GM06990 (cell line): ENCODE measurements around the gene SERPINB11.
"Not testable (repeated sequence)": the region's sequence is repeated elsewhere in the genome, so short reads cannot be mapped to it uniquely, and the experiment has no call there.

Experiments
- DNase-seq: peaks from one replicate; pipeline ENCODE4 v3.0.0-alpha.2; 2011; ENCODE audit not compliant: insufficient read length; ENCODE audit errors: extremely low read depth
- H3K27me3 ChIP-seq: replicated peaks from 2 replicates; pipeline ENCODE4 v1.6.0; 2011; ENCODE audit warnings: low read length; ENCODE audit not compliant: control insufficient read depth, insufficient read depth
- H3K36me3 ChIP-seq: 2 replicates; pipeline ENCODE4 v1.5.1; 2011; ENCODE audit warnings: low read length; ENCODE audit not compliant: control insufficient read depth, insufficient read depth
- H3K4me3 ChIP-seq: replicated peaks from 2 replicates; pipeline ENCODE4 v1.5.1; 2011; ENCODE audit warnings: low read depth, mild to moderate bottlenecking, control low read depth, low read length
- TF ChIP-seq, protein P1 (sequence below): IDR thresholded peaks from 2 replicates; pipeline ENCODE4 v1.5.1; 2011; ENCODE audit warnings: low read length, control low read depth, mild to moderate bottlenecking, inconsistent platforms; ENCODE audit not compliant: insufficient read depth, poor library complexity, severe bottlenecking

The SERPINB11 gene

DNA sequence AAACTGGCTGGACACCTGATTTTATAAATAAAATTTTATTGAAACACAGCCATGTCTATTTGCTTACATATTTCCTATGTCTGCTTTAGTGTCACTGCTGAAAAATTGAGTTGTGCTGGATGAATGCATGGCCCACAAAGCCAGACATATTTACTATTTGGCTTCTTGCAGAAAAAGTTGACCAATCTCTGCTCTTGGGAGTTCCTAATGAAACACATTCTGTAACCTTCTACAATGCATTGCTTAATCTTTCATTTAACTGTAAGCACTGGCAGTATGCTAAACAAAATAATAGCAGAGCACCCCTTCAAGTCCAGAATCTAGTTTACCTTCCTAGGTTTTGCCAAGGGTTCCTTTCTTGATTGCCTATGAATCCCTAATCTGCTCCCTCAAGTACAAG is 54.8 kb downstream of the SERPINB11 start:
- Histone ChIP-seq H3K27me3 (no peaks in the 10 kb centered on the region; the same call in 1 of the 2 replicates), H3K4me3 (no peak overlapping the region), H3K36me3 (no peaks in the 10 kb centered on the region)
- no peak for DNase-seq
- TF ChIP-seq, protein P1, sequence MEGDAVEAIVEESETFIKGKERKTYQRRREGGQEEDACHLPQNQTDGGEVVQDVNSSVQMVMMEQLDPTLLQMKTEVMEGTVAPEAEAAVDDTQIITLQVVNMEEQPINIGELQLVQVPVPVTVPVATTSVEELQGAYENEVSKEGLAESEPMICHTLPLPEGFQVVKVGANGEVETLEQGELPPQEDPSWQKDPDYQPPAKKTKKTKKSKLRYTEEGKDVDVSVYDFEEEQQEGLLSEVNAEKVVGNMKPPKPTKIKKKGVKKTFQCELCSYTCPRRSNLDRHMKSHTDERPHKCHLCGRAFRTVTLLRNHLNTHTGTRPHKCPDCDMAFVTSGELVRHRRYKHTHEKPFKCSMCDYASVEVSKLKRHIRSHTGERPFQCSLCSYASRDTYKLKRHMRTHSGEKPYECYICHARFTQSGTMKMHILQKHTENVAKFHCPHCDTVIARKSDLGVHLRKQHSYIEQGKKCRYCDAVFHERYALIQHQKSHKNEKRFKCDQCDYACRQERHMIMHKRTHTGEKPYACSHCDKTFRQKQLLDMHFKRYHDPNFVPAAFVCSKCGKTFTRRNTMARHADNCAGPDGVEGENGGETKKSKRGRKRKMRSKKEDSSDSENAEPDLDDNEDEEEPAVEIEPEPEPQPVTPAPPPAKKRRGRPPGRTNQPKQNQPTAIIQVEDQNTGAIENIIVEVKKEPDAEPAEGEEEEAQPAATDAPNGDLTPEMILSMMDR, result no peak

DNA sequence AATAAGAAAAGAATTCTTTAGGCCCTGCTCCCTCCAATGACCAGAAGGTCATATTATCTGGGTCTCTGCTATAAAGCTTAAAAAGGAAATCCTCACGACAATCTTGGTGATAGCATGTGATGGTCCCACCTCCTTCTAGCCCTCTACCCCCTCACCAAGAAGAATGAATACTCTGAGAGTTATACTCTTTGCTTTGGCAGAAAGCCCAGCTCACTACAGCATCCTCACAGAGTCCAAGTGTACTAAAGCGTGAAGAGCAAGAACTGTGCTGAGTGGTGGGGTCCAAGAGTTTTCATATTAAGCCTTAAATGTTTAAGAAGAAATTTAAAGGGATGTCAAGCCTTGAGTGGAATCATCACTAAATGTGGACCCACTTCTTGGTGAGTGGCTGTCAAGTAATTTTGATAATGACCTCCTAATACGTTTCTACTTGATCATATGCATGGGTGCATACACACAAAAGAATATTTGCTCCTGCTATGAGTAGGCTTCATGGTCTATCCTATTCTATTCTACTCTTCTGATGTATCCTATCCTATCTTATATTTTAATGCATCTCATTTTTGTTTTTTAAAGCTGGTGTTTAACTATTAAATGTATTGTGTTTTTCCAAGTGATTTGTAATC is 56.0 kb downstream of the SERPINB11 start:
- no peak overlapping the region for H3K4me3 ChIP-seq
- TF ChIP-seq, protein P1, result no peak
- H3K27me3 ChIP-seq, result no peaks in the 10 kb centered on the region; the same call in 1 of the 2 replicates
- H3K36me3 ChIP-seq, result no peaks in the 10 kb centered on the region
- DNase-seq, result no peak

DNA sequence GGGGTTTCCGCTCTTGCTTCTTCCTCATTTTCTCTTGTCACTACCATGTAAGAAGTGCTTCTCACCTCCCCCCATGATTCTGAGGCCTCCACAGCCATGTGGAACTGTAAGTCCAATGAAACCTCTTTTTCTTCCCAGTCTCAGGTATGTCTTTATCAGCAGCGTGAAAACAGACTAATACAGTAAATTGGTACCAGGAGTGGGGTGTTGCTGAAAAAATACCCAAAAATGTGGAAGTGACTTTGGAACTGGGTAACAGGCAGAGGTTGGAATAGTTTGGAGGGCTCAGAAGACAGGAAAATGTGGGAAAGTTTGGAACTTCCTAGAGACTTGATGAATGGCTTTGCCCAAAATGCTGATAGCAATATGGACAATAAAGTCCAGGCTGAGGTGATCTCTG is 57.0 kb downstream of the SERPINB11 start:
- not testable (repeated sequence) for H3K4me3 ChIP-seq

DNA sequence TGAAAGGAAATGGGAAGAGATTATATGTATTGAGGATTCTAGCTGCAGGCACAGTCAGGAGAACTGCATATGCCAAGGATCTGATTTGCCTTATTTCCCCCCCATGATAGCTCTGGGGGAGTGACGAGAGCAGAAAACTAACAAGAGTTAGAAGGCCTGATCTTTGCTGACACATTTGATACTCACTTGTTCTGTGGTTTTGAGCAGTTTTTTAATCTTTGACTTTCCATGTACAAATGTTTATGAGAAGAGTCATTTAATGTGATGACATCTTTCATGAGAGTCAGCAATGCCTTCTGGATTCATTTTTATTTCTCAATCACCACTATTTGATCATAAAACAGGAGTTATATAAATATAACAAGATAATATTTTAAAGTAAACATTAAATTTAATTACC is 59.8 kb downstream of the SERPINB11 start:
- no peak for DNase-seq
- no peaks in the 10 kb centered on the region for H3K27me3 ChIP-seq
- TF ChIP-seq, protein P1, result no peak
- no peaks in the 10 kb centered on the region for H3K36me3 ChIP-seq
- H3K4me3 ChIP-seq, result no peak overlapping the region

More for the DNA sequence above, 57.0 kb downstream of the SERPINB11 start:
- H3K27me3 ChIP-seq, H3K36me3 ChIP-seq, DNase-seq: not testable (repeated sequence)

DNA sequence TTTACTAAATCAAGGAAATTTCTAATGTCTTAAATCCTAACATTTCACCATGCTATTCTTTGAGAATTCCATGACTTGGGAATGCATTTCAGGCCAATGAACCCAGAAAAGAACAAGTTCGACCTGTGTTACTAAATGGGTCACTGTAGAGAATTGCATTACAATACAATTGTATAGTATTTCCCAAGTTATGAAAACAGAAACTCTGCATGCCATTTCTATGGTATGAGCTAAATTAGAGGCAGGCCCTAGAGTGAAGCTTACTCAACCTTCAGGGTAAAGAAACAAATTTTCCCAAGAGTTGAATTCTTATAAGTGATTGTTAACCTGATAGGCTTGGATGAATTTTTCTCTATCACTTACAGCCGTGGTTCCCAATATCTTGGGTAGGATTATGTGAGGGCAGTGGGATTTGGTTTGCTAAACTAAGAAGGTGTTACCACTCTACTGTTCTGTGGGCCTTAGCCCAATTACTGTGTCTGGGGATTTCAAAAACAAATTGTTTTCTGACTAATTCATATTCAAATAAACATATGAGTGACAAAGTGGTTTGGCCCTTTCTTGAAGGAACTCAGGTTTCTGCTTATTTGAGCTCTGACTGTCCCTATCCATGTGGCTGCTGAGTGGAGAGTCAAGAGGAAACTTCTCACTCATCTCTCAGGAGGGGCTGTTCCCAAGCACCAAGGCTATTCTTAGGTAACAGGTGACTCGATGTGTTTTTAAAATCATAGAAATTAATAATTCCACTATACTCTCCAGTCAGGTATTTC is 61.3 kb downstream of the SERPINB11 start:
- DNase-seq, result no peak
- Histone ChIP-seq H3K27me3 (no peaks in the 10 kb centered on the region), H3K36me3 (no peaks in the 10 kb centered on the region), H3K4me3 (no peak overlapping the region)
- TF ChIP-seq, protein P1, result no peak

DNA sequence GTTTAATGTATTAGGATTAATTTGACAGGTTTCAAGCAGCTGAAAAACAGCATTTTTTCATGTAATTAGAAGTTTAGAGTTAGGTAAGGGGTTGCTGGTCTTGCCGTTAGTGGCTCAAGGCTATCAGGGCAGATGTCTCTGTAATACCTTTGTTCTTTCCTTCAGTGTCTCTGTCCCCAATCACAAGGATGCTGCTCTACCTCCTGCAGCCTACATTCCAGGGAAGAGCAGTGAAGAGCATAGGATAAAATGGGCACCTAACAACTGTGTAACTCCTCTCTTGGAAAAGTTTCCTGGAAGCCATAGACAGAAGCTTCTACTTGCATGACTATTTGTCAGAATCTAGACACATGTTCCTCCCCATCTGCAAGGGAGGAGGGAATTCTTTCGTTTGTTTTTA is 63.1 kb downstream of the SERPINB11 start:
- TF ChIP-seq, protein P1, result no peak
- Histone ChIP-seq H3K36me3 (no peaks in the 10 kb centered on the region), H3K4me3 (no peak overlapping the region), H3K27me3 (no peaks in the 10 kb centered on the region)
- DNase-seq, result no peak
